Lung microvascular endothelial cell (primary cell): ENCODE results near the gene BST1. TPM values are rescaled to one million over a fixed set of nuclear protein-coding genes. Genes with fewer than 3 reads are reported as not detected.
A peak's percentile ranks its signal among the peaks of the same experiment; 100 is the strongest.
"Not testable (repeated sequence)": the region's sequence is repeated elsewhere in the genome, so short reads cannot be mapped to it uniquely, and the experiment has no call there.

ENCODE experiments used
- DNase-seq, 2 donors: peaks; one replicate each; pipeline versions ENCODE4 v3.0.0 to v3.0.0-alpha.2; 2010; ENCODE audit warnings: low read depth in 2 of 2
- total RNA-seq: library from RNA; depleted of rRNA; stranded (reverse); fragments of >200 nt; gene quantifications from 2 replicates; pipeline ENCODE4 v1.2.1, GENCODE V29; 2014

BST1 gene
- total RNA-seq, 1 donor from 2014 or later: 59.3 TPM

DNA sequence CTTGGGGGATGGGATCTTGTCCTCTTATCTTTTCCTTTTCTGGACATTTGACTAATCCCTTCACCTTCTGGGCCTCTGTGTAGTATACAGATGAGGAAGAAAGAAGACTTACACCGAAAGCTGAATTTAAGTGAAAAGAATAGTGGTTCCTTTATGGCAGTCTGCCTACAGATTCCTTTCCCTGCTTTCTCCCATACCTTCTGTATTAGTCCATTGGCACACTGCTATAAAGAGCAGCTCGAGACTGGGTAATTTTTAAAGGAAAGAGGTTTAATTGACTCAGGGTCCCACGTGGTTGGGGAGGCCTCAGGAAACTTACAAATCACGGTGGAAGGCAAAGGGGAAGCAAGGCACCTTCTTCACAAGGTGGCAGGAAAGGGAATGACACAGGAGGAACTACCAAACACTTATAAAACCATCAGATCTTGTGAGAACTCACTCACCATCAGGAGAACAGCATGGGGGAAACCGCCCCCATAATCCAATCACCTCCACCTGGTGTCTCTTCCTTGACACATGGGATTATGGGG lies 41.2 kb downstream of the BST1 start:
- no peak for DNase-seq

DNA sequence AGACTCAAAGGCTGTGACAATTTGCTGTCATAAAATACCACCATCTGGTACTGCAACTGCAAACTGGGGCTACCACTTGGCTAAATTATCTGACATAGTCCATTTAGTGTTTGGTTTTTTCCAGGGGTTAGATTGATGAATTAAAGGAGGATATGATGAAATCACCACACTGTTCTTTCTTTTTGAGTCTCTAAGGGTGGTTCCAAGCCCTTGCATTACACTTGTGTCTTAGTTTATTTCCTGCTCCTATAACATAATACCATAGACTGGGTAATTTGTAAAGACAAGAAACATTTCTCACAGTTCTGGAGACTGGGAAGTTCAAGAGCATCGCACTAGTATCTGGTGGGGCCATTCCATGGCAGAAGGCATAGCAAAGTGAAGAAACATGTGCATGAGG lies 43.2 kb downstream of the BST1 start:
- no peak for DNase-seq

GRCh38 chr4:15749001-15749400 lies 46.1 kb downstream of the BST1 start:
- DNase-seq: no peak

- no peak for DNase-seq
These were observed 48.3 kb downstream of the BST1 start for GRCh38 chr4:15751153-15751552.

GRCh38 chr4:15753081-15753480 lies 50.2 kb downstream of the BST1 start:
- peak in 1 of 2 donors; percentile 29 for DNase-seq

GRCh38 chr4:15753786-15754185 lies 50.9 kb downstream of the BST1 start:
- peak; percentile 96 to 99 for DNase-seq

DNA sequence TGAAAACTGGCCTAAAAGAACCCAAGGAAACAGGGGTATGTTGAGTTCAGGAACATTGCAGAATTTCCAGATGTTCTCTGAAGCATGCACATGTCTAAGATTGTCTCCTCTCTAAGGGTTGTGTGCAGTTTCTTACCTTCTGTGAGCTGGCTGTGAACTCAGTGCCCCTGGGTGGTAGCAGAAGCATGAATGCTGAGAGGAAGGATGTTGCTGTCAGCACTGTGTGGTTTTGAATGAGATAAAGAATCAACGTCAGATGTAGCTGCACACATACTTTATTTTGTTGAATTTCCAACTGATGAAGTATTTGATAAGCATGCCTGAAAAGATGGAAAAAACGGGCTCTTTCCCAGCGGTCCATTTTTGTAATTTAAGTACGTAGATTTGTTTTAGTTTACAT lies 51.5 kb downstream of the BST1 start:
- DNase-seq: peak; percentile 93 to 96

DNA sequence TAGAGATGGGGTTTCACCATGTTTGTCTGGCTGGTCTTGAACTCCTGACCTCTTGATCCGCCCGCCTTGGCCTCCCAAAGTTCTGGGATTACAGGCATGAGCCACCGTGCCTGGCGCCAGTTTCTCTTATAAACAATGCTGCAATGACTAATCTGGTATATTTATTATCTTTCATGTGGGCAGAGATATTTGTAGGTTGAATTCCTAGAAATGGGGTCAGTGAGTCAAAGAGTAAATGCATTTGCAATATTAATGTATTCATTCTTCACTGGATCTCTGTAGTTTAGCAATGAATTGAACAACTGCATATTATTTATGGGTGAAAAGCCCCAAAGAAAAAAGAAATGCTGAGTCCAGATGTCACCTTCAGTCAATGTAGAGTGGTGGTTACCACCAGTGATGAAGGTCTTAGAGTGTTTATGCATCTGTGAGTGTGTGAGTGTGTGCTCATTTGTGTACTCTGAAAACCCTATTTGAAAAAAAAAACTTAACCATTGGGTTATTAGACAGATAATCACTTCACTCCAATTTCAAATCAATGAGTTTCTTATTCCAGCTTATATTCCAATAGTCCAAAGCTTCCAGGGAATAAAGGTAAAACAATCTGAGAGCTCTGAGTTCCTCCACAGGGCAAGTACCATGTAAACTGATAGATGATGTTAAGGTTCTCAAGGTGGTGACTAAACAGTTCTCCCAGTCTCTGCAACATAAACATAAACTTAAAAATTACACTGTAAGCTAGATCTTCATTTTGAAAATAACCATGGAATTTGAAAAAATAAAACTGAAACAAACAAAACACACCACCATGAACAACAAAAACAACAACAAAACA lies 52.7 kb downstream of the BST1 start:
- DNase-seq: peak; percentile 68 to 76

GRCh38 chr4:15756361-15756861 lies 53.5 kb downstream of the BST1 start:
- peak; percentile 53 to 61 for DNase-seq

DNA sequence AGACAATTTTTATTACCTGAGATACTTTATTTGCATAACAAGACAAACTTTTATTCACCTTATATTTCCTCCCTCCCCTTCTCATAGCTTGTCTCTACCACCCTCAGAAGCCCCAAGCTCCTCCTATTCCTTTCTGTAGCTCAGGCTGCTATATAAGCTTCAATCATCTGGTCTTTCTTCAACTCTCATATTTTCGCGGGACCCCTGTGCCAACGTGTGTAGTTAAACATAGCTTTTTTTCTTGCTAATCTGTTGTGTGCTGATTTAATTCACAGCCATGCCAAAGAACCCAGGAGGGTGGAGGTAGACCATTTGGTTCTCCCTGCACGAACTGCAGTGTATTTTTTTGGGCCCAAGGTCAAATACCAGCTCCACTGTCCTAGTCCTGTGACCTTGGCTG lies 54.2 kb downstream of the BST1 start:
- no peak for DNase-seq

DNA sequence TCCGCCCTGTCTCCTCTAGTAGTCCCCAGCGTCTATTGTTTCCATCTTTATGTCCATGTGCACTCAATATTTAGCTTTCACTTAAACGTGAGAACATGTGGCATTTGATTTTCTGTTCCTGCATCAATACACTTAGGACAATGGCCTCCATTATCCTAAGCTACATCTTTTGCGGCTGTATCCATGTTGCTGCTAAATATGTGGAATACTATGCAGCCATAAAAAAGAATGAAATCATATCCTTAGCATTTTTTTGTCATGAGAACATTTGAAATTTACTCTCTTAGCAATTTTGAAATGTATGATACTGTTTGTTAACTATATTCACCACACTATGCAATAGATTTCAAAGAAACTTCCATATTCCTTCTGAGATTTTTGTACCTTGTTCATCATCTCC lies 55.4 kb downstream of the BST1 start:
- DNase-seq: no peak

DNA sequence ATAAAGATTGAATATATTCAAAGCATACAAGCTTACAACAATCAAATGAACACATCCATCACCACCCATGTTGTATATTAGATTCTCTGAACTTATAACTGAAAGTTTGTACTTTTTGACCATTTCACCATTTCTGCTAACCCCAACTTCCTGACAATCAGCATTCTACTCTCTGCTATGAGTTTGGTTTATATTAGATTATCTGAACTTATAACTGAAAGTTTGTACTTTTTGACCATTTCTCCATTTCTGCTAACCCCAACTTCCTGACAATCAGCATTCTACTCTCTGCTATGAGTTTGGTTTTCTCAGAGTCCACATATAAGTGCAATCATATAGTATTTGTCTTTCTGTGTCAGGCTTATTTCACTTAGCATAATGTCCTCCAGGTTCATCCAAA lies 59.6 kb downstream of the BST1 start:
- DNase-seq: not testable (repeated sequence)

- peak; percentile 16 to 78 for DNase-seq
These were observed 62.5 kb downstream of the BST1 start for GRCh38 chr4:15765391-15765790.

DNA sequence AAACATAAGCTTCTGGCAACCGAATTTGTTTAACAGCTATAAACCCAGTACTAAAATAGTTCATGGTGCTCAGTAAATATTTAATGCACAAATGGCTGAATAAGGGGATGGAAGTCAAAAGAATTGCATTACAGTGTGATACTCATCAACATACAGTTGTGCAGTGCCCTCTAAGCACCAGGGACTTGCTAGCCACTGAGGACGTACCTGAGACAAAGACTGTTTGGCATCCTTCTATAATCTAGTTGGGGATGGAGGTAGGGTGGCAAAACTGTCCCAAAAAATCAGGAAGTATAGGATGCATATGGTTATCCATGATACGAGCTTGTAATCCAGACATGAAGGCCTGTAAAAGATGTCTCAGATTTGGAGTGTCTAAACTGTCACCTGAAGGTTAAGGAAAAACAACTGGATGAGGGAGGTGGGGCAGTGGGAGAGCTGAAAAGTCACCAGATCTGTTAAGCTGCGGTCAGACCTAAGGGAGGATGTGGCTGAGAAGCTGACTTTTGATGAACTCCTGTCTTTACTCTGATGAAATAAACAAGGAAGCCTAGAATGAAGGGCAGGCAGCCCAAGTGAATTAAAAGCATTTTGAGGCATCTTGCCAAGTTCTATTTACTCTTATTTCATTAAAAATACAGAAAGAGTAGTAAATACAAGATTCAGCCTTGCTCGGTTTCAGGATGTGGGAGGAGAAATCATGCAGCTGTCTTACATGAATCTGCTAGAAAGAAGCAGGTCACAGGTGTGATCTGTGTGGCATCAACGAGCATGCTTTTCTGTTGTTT lies 63.2 kb downstream of the BST1 start:
- peak in 1 of 2 donors; percentile 7 for DNase-seq

DNA sequence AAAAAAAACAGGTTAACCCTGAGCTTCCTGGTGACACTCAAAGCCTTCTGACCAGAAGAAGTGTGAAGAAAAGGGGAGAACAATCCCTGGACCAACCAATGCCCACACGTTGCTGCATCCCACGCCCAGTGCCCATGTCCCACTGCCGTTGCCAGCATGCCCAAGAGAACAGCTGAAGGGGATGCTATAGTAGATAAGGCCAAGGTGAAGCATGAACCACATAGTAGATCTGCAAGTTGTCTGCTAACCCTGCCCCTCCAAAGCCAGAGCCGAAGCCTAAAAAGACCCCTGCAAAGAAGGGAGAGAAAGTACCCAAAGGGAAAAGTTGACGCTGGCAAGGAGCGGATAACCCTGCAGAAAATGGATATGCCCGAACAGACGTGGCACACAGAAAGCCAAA lies 64.0 kb downstream of the BST1 start:
- DNase-seq: no peak

DNA sequence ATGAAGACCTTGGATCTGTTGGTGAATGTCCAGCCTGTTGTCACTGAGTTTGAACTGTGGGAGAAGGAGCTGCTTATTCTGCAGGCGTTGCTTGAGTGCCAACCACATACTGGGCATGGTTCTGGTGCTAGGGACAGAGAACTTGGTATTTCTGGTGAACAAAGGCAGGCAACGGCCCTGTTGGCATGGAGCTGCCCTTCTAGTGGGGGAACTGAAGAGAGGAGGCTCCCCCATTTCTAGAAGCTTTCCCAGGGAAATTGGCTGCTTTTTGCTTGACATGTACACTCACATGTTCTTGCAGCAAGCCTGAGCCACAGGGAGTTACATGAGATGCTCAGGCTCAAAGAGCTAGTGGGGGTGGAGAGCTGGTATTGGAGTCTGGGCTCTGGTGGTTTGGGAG lies 66.3 kb downstream of the BST1 start:
- DNase-seq: no peak

- DNase-seq: no peak
These were observed 68.6 kb downstream of the BST1 start for GRCh38 chr4:15771216-15772058.

GRCh38 chr4:15774020-15774420 lies 71.2 kb downstream of the BST1 start:
- DNase-seq: peak in 1 of 2 donors; percentile 7

DNA sequence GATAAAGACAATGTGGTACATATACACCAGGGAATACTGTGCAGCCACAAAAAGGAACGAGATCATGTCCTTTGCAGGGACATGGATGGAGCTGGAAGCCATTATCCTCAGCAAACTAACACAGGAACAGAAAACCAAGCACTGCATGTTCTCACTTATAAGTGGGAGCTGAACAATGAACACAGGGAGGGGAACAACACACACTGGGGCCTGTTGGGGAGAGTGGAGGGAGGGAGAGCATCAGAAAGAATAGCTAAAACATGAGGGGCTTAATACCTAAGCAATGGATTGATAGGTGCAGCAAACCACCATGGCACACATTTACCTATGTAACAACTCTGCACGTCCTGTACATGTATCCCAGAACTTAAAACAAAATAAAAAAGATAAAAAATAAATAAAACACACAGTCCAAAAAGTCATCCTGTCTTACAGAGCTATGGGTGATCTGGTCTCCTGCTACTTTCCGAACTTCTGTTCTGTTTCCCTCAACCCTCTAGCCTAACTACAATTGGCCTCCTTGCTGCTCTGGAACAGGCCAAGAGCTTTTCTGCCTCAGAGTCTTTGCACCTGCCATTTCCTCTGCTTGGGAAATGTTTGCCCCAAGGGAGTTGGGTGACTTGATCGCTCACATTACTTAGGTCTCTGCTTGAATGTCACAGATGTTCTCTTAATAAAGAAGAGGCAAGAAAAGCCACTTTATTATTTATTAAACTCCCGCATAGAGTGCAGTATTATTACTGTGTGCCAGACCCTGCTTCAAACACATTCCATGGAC lies 74.2 kb downstream of the BST1 start:
- no peak for DNase-seq

GRCh38 chr4:15777697-15778288 lies 74.9 kb downstream of the BST1 start:
- DNase-seq: no peak
